SK-N-SH treated with all-trans-retinoic acid at 6 μM for 48 hours (cell line): ENCODE data around the gene ZNF525.

ENCODE experiments used
- ATAC-seq: fragments of 200-7000 bp; cut with Tn5 transposase; 3 replicates; pipeline ENCODE4 v1.9.1; 2020; ENCODE audit warnings: mild to moderate bottlenecking, moderate library complexity
- ARNTL ChIP-seq: fragments of 450-650 bp; formaldehyde crosslinking; IDR thresholded peaks from 2 replicates; pipeline ENCODE4 v1.5.0; 2020; ENCODE audit warnings: low read depth, mild to moderate bottlenecking, moderate library complexity, borderline replicate concordance
- BACH2 ChIP-seq: fragments of 250-450 bp; sonication (Bioruptor Pico); IDR thresholded peaks from 2 replicates; pipeline ENCODE4 v1.9.0; 2021; ENCODE audit warnings: mild to moderate bottlenecking, borderline replicate concordance
- CSDC2 ChIP-seq: fragments of 250-450 bp; sonication (Bioruptor Pico); IDR thresholded peaks from 2 replicates; pipeline ENCODE4 v1.5.0; 2020; ENCODE audit warnings: mild to moderate bottlenecking, moderate library complexity
- CSRNP3 ChIP-seq: fragments of 250-450 bp; sonication (Bioruptor Pico); IDR thresholded peaks from 2 replicates; pipeline ENCODE4 v1.5.1; 2021; ENCODE audit warnings: mild to moderate bottlenecking, moderate library complexity
- GLIS3 ChIP-seq: fragments of 250-450 bp; sonication (Bioruptor Pico); IDR thresholded peaks from 2 replicates; pipeline ENCODE4 v1.5.0; 2020; ENCODE audit warnings: mild to moderate bottlenecking, moderate library complexity
- ISL1 ChIP-seq: fragments of 250-450 bp; sonication (Bioruptor Pico); IDR thresholded peaks from 2 replicates; pipeline ENCODE4 v2.1.2; 2022; ENCODE audit warnings: mild to moderate bottlenecking, moderate library complexity
- RARB ChIP-seq: fragments of 250-450 bp; sonication (Bioruptor Pico); IDR thresholded peaks from 2 replicates; pipeline ENCODE4 v1.8.0; 2021; ENCODE audit warnings: mild to moderate bottlenecking, moderate library complexity
- SNAI2 ChIP-seq: fragments of 250-450 bp; sonication (Bioruptor Pico); IDR thresholded peaks from 2 replicates; pipeline ENCODE4 v1.5.0; 2020; ENCODE audit warnings: mild to moderate bottlenecking, moderate library complexity
- TCF4 ChIP-seq: fragments of 250-450 bp; sonication (Bioruptor Pico); IDR thresholded peaks from 2 replicates; pipeline ENCODE4 v1.8.0; 2021; ENCODE audit warnings: mild to moderate bottlenecking, moderate library complexity, borderline replicate concordance
- TOX ChIP-seq: fragments of 250-450 bp; sonication (Bioruptor Pico); IDR thresholded peaks from 2 replicates; pipeline ENCODE4 v1.8.0; 2021; ENCODE audit warnings: mild to moderate bottlenecking, moderate library complexity, borderline replicate concordance
- TSHZ2 ChIP-seq: fragments of 250-450 bp; sonication (Bioruptor Pico); IDR thresholded peaks from 2 replicates; pipeline ENCODE4 v1.5.0; 2020; ENCODE audit warnings: mild to moderate bottlenecking, moderate library complexity
- ZC3H10 ChIP-seq: fragments of 250-450 bp; sonication (Bioruptor Pico); IDR thresholded peaks from 2 replicates; pipeline ENCODE4 v1.5.1; 2021; ENCODE audit warnings: mild to moderate bottlenecking, moderate library complexity
- ZFP3 ChIP-seq: fragments of 250-450 bp; sonication (Bioruptor Pico); IDR thresholded peaks from 2 replicates; pipeline ENCODE4 v1.5.0; 2020; ENCODE audit warnings: mild to moderate bottlenecking, moderate library complexity
- ZFP30 ChIP-seq: fragments of 450-650 bp; formaldehyde crosslinking; IDR thresholded peaks from 2 replicates; pipeline ENCODE4 v1.5.0; 2022; ENCODE audit warnings: mild to moderate bottlenecking, moderate library complexity
- ZNF565 ChIP-seq: fragments of 450-650 bp; formaldehyde crosslinking; conservative IDR thresholded peaks from 2 replicates; pipeline ENCODE4 v1.5.0; 2020; ENCODE audit warnings: low read depth, mild to moderate bottlenecking, moderate library complexity
- ZNF8 ChIP-seq: fragments of 450-650 bp; formaldehyde crosslinking; IDR thresholded peaks from 2 replicates; pipeline ENCODE4 v1.5.0; 2020; ENCODE audit warnings: mild to moderate bottlenecking, moderate library complexity
- TF ChIP-seq, protein P1 (sequence below): fragments of 250-450 bp; sonication (Bioruptor Pico); IDR thresholded peaks from 2 replicates; pipeline ENCODE4 v1.8.0; 2020; ENCODE audit warnings: mild to moderate bottlenecking, moderate library complexity, borderline replicate concordance
- TF ChIP-seq, protein P2 (sequence below): fragments of 250-450 bp; sonication (Bioruptor Pico); IDR thresholded peaks from 2 replicates; pipeline ENCODE4 v1.5.1; 2020; ENCODE audit warnings: low read depth, mild to moderate bottlenecking, moderate library complexity
- TF ChIP-seq, protein P3 (sequence below): fragments of 250-450 bp; sonication (Bioruptor Pico); IDR thresholded peaks from 2 replicates; pipeline ENCODE4 v1.8.0; 2021; ENCODE audit warnings: low read depth, mild to moderate bottlenecking, moderate library complexity, borderline replicate concordance

Gene ZNF525

GRCh38 chr19:53365899-53366493 is 491 bp downstream of the ZNF525 start (continued):
- TF ChIP-seq, protein P1, sequence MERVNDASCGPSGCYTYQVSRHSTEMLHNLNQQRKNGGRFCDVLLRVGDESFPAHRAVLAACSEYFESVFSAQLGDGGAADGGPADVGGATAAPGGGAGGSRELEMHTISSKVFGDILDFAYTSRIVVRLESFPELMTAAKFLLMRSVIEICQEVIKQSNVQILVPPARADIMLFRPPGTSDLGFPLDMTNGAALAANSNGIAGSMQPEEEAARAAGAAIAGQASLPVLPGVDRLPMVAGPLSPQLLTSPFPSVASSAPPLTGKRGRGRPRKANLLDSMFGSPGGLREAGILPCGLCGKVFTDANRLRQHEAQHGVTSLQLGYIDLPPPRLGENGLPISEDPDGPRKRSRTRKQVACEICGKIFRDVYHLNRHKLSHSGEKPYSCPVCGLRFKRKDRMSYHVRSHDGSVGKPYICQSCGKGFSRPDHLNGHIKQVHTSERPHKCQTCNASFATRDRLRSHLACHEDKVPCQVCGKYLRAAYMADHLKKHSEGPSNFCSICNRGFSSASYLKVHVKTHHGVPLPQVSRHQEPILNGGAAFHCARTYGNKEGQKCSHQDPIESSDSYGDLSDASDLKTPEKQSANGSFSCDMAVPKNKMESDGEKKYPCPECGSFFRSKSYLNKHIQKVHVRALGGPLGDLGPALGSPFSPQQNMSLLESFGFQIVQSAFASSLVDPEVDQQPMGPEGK: no peak
- TF ChIP-seq SNAI2: no peak

DNA sequence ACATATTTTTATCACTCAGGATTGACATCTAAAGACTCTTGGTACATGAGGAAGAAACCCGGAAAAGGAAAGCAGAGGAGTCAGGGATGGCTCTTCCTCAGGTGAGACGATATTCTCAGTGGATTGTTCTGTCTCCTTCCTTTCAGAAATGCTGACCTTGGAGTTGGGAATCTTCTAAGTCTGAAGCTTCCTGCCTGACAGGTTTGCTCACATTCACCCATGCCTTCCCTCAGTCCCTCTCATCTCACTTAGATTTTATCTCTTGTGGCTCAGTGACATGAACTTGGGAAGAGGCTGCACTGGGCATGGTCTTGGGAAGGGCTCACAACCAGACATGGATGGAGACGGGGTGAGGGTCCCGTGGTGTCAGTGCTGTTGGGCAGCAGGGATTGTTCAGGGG is 6.7 kb downstream of the ZNF525 start:
- ATAC-seq: no peak
- TF ChIP-seq ARNTL (CRISPR knock-in tag) (no peak), SNAI2 (no peak)

DNA sequence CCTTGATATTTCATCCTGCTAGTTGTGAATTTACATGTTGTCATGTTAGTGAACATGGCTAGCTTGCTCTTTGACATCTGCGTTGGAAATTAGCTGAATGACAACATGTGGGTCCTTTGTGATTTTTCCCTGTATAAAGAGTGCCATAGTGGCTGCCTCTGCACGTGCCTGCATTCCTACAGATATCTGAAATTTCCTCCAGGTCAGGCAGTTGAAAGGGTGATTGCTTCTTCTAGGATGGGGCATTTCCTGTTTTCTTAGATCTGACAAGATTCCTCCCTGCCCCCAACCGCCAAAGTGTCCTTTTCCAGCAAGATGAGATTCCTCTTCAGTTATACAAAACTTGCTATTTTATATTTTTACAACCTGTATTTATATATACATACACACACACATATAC is 8.8 kb downstream of the ZNF525 start:
- no peak for ATAC-seq

GRCh38 chr19:53374743-53375142 is 9.2 kb downstream of the ZNF525 start:
- TF ChIP-seq TSHZ2 (CRISPR knock-in tag): no peak
- TF ChIP-seq TOX (CRISPR knock-in tag): no peak
- no peak for TF ChIP-seq CSDC2 (CRISPR knock-in tag)
- TF ChIP-seq, protein P2, sequence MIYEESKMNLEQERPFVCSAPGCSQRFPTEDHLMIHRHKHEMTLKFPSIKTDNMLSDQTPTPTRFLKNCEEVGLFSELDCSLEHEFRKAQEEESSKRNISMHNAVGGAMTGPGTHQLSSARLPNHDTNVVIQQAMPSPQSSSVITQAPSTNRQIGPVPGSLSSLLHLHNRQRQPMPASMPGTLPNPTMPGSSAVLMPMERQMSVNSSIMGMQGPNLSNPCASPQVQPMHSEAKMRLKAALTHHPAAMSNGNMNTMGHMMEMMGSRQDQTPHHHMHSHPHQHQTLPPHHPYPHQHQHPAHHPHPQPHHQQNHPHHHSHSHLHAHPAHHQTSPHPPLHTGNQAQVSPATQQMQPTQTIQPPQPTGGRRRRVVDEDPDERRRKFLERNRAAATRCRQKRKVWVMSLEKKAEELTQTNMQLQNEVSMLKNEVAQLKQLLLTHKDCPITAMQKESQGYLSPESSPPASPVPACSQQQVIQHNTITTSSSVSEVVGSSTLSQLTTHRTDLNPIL: no peak
- TF ChIP-seq RARB (CRISPR knock-in tag): no peak
- no peak for ATAC-seq

More for the DNA sequence above, 8.8 kb downstream of the ZNF525 start:
- no peak for TF ChIP-seq BACH2
- TF ChIP-seq ZC3H10 (CRISPR knock-in tag): no peak
- no peak for TF ChIP-seq ISL1 (CRISPR knock-in tag)
- TF ChIP-seq SNAI2: no peak

- no peak for ATAC-seq
- TF ChIP-seq BACH2: no peak
Observed at GRCh38 chr19:53381376-53381775, 15.9 kb downstream of the ZNF525 start.

GRCh38 chr19:53388168-53388567 is 22.7 kb downstream of the ZNF525 start:
- no peak for ATAC-seq
- TF ChIP-seq ZNF8 (CRISPR knock-in tag) (no peak), TCF4 (CRISPR knock-in tag) (no peak), ZNF565 (no peak), GLIS3 (CRISPR knock-in tag) (no peak), TSHZ2 (CRISPR knock-in tag) (no peak), BACH2 (no peak), ZFP30 (no peak), SNAI2 (no peak), ZFP3 (CRISPR knock-in tag) (no peak), CSRNP3 (CRISPR knock-in tag) (no peak), RARB (CRISPR knock-in tag) (no peak), TOX (CRISPR knock-in tag) (no peak)
- TF ChIP-seq, protein P3, sequence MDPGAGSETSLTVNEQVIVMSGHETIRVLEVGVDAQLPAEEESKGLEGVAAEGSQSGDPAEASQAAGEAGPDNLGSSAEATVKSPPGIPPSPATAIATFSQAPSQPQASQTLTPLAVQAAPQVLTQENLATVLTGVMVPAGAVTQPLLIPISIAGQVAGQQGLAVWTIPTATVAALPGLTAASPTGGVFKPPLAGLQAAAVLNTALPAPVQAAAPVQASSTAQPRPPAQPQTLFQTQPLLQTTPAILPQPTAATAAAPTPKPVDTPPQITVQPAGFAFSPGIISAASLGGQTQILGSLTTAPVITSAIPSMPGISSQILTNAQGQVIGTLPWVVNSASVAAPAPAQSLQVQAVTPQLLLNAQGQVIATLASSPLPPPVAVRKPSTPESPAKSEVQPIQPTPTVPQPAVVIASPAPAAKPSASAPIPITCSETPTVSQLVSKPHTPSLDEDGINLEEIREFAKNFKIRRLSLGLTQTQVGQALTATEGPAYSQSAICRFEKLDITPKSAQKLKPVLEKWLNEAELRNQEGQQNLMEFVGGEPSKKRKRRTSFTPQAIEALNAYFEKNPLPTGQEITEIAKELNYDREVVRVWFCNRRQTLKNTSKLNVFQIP (CRISPR knock-in tag): no peak
- TF ChIP-seq, protein P2: no peak
